Articular chondrocyte of knee joint (primary cell): ENCODE data around the gene HNRNPM. TPM values are rescaled to one million over a fixed set of nuclear protein-coding genes. Genes with fewer than 3 reads are reported as not detected.

Source experiments
- total RNA-seq: library from RNA; depleted of rRNA; stranded (reverse); fragments of >200 nt; gene quantifications from 2 replicates; pipeline ENCODE4 v1.2.3, GENCODE V29; 2012

HNRNPM gene
- 48.4 and 51.6 TPM in 2 replicates for total RNA-seq

GRCh38 chr19:8444677-8445487 is at the start of gene HNRNPM:
Gene HNRNPM (plus strand): TSS chr19:8444975. CDS start chr19:8444999, 24 bp downstream.

GRCh38 chr19:8412783-8413628 is 31.8 kb upstream of the HNRNPM start, which contains the start of gene MARCHF2:
Gene MARCHF2 (plus strand): TSS chr19:8413305. CDS start chr19:8421841, 8,536 bp downstream.

GRCh38 chr19:8513687-8514504 is 69.1 kb downstream of the HNRNPM start, which contains the start of gene ZNF414:
Gene ZNF414 (minus strand): TSS chr19:8514167. CDS start chr19:8514046, 121 bp downstream.

Other genes starting within 250 kb of the HNRNPM start
- 20.6 and 28.9 TPM in 2 replicates for gene CERS4, start 235.6 kb upstream of the HNRNPM start, total RNA-seq
- 18.6 and 25.6 TPM in 2 replicates for gene CD320, start 136.6 kb upstream of the HNRNPM start, total RNA-seq
- gene NDUFA7, start 123.6 kb upstream of the HNRNPM start, total RNA-seq: 14.9 and 18.0 TPM in 2 replicates
- gene RPS28, start 123.5 kb upstream of the HNRNPM start, total RNA-seq: 99.4 and 123 TPM in 2 replicates
- gene KANK3, start 101.7 kb upstream of the HNRNPM start, total RNA-seq: 0.11 and 0.26 TPM in 2 replicates
- 10.3 and 15.3 TPM in 2 replicates for gene ANGPTL4, start 80.8 kb upstream of the HNRNPM start, total RNA-seq
- gene RAB11B, start 54.6 kb upstream of the HNRNPM start, total RNA-seq: 18.0 and 20.3 TPM in 2 replicates
- gene MARCHF2, start 31.7 kb upstream of the HNRNPM start, total RNA-seq: 45.9 and 46.8 TPM in 2 replicates
- gene PRAM1, start 57.7 kb downstream of the HNRNPM start, total RNA-seq: under 0.01 TPM in 1 of 2 replicates, not detected in the other
- gene ZNF414, start 69.2 kb downstream of the HNRNPM start, total RNA-seq: 3.7 and 6.4 TPM in 2 replicates
- 0.22 and 0.26 TPM in 2 replicates for gene MYO1F, start 132.5 kb downstream of the HNRNPM start, total RNA-seq
- gene ADAMTS10, start 165.7 kb downstream of the HNRNPM start, total RNA-seq: 21.4 and 27.2 TPM in 2 replicates
- not detected in 2 replicates for gene NFILZ, start 185.7 kb downstream of the HNRNPM start, total RNA-seq